ENCODE data around the gene SHLD2.
"Not testable (repeated sequence)": the region's sequence is repeated elsewhere in the genome, so short reads cannot be mapped to it uniquely, and the experiment has no call there.

SHLD2 gene

GRCh38 chr10:87142230-87143108 lies 47.5 kb downstream of the SHLD2 start:
- DNase-seq (ENCODE audit: low read depth) = not testable (repeated sequence)

GRCh38 chr10:87143109-87143418 lies 48.1 kb downstream of the SHLD2 start:
- not testable (repeated sequence) for DNase-seq (ENCODE audit: low read depth)

- not testable (repeated sequence) for DNase-seq (ENCODE audit: low read depth)
Measured at GRCh38 chr10:87145598-87145997, 50.6 kb downstream of the SHLD2 start.

- DNase-seq (ENCODE audit: low read depth) = not testable (repeated sequence)
Measured at GRCh38 chr10:87149020-87149609, 54.1 kb downstream of the SHLD2 start.

DNA sequence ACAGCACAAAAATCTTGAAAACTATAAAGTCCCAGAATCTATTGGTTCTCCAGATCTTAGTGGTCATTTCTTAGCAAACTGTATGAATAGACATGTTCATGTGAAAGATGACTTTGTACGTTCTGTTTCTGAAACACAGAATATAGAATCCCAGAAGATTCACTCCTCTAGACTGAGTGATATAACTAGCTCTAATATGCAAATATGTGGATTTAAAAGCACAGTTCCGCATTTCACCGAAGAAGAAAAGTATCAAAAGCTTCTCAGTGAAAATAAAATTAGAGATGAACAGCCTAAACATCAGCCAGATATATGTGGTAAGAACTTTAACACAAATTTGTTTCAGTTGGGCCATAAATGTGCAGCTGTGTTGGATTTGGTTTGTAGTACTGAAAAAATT lies 56.5 kb downstream of the SHLD2 start:
- not testable (repeated sequence) for DNase-seq (ENCODE audit: low read depth)

GRCh38 chr10:87156841-87157240 lies 61.8 kb downstream of the SHLD2 start:
- DNase-seq (ENCODE audit: low read depth) = not testable (repeated sequence)

GRCh38 chr10:87157821-87158220 lies 62.8 kb downstream of the SHLD2 start:
- not testable (repeated sequence) for DNase-seq (ENCODE audit: low read depth)

DNA sequence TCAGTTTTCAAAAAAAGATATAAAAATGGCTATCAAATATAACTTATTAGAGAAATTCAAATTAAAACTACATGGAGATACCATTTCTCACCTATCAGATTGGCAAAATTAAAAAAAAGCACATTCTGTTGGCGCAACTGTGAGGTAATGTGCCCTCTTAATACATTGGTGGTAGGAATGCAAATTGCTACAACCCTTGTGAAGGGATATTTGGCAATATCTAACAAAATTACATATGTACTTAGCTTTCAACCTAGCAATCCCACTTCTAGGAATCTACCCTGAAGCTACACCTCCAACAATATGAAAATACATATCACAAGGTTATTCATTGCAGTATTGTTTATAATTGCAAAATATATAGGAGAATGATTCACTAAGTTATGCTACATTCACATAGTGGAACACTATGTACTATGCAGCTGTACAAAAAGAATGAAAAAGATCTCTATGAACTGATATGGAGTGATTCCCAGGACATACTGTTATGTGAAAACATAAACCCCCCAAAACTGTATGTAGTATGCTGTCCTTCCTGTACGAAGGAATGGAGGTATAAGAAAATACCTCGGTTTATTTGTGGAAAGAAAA lies 67.8 kb downstream of the SHLD2 start:
- DNase-seq (ENCODE audit: low read depth) = not testable (repeated sequence)

GRCh38 chr10:87163414-87163813 lies 68.4 kb downstream of the SHLD2 start:
- DNase-seq (ENCODE audit: low read depth) = not testable (repeated sequence)

DNA sequence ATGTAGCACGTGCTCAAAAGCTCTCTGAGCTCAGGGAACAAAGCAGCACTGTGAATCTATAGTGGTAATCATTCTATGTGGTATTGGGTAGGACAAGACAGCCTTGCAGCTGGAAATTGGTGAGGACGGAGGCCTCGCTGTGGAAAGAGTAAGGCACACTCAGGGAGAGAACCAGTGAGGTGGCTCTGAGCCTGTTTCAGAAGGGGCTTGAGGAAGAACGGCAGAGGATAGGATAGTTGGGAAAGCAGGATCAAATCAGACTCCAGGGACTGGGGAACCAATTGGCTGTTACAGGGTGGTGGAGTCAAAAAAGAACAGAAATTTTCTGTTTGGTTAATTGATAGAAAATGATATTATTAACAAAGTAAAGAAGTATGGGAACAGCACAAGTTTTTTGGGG lies 74.9 kb downstream of the SHLD2 start:
- DNase-seq (ENCODE audit: low read depth) = not testable (repeated sequence)

DNA sequence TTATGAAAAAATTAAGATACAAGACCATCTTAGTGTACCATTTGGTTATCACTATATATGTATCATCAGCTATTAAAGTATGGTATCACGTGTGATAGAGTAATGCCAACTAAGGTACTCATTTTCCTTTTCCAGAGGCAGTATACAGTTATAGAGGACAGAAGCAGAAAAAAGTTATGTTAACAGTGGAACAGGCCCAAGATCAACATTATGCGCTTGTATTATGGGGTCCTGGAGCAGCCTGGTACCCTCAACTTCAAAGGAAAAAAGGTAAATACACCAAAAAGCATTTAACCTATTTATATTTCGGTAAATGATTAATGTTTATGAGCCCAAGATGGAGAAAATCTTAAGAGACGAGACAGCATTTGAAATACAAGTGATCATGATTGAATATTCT lies 75.7 kb downstream of the SHLD2 start:
- DNase-seq (ENCODE audit: low read depth) = not testable (repeated sequence)

- not testable (repeated sequence) for DNase-seq (ENCODE audit: low read depth)
Measured at GRCh38 chr10:87171670-87172069, 76.7 kb downstream of the SHLD2 start.

DNA sequence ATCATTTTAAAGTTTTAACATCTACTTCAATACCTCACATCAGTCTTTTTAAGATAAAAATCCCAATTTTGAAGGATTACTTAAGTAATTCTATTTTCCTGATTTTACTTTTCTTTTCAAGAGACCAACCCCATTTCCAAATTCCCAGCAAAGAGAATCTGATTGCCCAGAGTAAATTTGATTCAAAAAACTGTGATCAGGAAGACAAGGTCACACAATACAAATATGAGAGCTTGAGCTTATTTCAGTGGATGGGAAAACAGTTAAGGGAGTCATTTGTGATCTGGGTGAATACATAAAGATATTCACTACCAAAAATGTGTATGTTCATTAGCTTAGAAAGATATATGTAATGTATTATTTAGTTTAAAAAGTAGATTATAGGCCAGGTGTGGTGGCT lies 77.2 kb downstream of the SHLD2 start:
- DNase-seq (ENCODE audit: low read depth) = not testable (repeated sequence)

- not testable (repeated sequence) for DNase-seq (ENCODE audit: low read depth)
Measured at GRCh38 chr10:87177587-87177986, 82.6 kb downstream of the SHLD2 start.

- not testable (repeated sequence) for DNase-seq (ENCODE audit: low read depth)
Measured at GRCh38 chr10:87184421-87184820, 89.4 kb downstream of the SHLD2 start.

- DNase-seq (ENCODE audit: low read depth) = not testable (repeated sequence)
Measured at GRCh38 chr10:87186016-87186415, 91.0 kb downstream of the SHLD2 start.

DNA sequence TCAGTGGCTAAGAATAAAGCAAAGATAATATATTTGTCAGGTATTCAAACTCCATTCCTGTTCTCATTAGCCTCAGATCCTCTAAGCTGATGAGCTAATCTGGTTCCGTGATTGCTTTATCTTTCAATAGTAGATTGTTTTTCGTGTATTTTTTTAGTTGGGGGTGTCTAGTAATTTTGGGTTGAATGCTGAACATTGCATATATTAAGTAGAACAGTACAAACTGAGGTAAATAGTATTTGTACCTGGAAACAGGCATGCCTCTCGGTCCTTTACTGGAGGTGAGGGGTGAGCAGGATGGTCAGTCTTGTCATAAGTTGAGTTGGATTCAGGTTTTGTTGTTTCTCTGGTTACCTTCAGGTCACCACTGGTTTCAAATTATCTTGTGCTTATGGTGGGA lies 92.6 kb downstream of the SHLD2 start:
- DNase-seq (ENCODE audit: low read depth) = not testable (repeated sequence)

DNA sequence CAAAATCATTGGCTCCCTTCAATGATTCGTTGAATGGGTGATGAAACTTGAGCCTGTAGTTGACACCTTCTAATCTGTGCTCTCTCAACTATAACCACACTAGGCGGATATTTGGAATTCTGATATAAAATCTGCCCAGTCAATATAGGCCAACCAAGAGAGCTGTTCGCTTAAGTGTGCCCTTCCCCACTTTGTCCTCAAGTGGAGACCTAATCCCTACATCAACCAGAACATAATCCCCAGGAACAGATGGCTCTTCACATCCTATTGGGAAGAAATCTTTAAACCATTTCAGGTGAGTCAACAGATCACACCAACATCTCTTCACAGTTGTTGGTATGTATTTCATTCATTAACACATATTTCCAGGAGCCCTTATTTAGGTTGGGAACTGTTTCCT lies 96.8 kb downstream of the SHLD2 start:
- not testable (repeated sequence) for DNase-seq (ENCODE audit: low read depth)

DNA sequence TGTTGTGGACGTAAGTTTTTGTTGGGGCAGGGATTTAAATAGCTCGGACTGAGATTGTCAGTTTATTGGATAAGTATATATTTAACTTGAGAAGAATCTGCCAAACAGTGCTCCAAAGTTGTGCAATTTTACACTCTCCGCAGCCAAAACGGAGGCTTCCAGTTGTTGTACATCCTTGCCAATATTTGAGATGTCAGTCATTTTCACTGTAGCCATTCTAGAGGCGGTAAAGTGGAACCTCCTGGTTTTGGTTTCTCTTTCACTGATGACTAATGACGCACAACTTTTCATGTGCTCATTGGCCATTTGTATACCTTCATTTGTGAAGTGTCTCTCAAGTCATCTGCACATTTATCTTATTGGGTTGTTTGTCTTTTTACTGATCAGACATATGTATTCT lies 105.9 kb downstream of the SHLD2 start:
- not testable (repeated sequence) for DNase-seq (ENCODE audit: low read depth)

DNA sequence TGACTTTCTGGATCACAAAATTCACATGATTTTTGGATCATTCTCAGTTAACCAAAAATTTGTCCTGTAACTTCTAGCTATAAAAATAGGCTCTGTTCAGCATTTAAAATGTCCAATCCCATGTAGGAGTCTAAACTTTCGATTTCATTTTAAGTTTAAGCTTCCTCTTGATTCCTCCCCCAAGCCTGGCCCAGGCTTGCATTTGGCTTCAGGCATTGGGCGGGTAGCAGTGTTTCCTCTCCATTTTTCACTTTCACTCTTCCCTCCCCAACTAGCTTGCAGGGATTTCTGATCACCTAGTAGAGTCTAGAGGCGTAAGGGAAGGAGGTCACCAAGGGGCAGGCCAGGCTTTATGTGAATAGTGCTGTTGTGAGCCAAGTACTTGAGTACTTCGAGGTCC lies 109.8 kb downstream of the SHLD2 start:
- DNase-seq (ENCODE audit: low read depth) = not testable (repeated sequence)

DNA sequence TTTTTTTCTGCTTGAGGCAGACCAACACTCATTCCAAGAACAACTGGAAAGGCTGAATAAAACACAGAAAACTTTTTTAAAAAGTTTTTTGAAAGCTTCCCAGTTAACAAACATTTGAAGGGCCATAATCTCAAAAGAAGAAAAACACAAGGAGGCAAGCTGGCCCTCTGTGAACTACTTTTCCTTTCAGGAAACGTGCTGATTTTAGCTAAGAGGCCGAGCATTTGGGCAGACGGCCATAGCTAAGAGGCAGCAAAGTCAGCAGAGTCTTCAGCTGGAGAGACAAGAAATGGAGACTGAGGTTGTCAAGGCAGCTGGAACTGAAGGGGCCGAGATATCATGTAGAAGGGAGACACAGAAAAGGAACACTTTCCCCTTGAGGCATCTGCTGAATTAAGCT lies 111.9 kb downstream of the SHLD2 start:
- DNase-seq (ENCODE audit: low read depth) = not testable (repeated sequence)

GRCh38 chr10:87210309-87210708 lies 115.3 kb downstream of the SHLD2 start:
- DNase-seq (ENCODE audit: low read depth) = not testable (repeated sequence)

DNA sequence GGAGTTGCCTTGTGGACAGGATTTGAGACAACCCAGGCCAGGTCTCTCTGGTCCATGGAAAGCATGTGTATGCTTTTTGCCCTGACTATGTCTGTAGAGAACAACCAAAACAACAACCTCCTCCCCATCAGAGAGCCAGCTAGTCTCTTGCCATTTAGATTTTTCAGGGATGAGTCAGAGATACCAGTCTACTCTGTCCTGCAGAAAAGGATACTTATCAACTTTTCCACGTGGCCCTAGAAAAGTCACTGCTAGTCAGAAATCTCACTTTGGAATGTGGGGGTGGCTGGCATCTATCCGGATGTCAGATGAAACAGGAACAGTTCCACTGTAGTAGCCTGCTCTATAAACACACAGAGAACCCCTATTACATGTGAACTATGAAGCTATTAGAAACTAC lies 116.8 kb downstream of the SHLD2 start:
- DNase-seq (ENCODE audit: low read depth) = not testable (repeated sequence)

Data from stimulated activated CD8-positive, alpha-beta memory T cell treated with anti-CD3 and anti-CD28 coated beads, Interleukin-15, amount 100 ng/mL, for 1 hour (primary cell).